Caco-2 (cell line): ENCODE data around the gene ANKMY1. TPM values are rescaled to one million over a fixed set of nuclear protein-coding genes. Genes with fewer than 3 reads are reported as not detected.

Experiments used
- BruUV-seq: library from RNA; stranded (reverse); fragments of 400-500 nt; replicated peaks from 2 replicates; lab custom pipeline; 2021; lab: Mats Ljungman, UMichigan
- CTCF ChIA-PET: fragments of 300-600 bp; sonication (Branson Sonifier 250); formaldehyde crosslinking; loops from one replicate; lab custom pipeline; 2022; ENCODE audit warnings: antibody characterized with exemption; lab: Charles Lee
- POLR2A ChIA-PET: fragments of 300-600 bp; sonication (Branson Sonifier 250); formaldehyde crosslinking; loops from one replicate; lab custom pipeline; 2022; ENCODE audit warnings: antibody characterized with exemption; lab: Charles Lee
- DNase-seq, 2 experiments: peaks; one replicate each; pipeline versions ENCODE4 v3.0.0 to v3.0.0-alpha.2; 2020 to 2022
- H3K27me3 ChIP-seq: replicated peaks from 2 replicates; pipeline ENCODE4 v1.6.0; 2011; ENCODE audit warnings: low read length; ENCODE audit not compliant: control insufficient read depth, insufficient read depth
- H3K36me3 ChIP-seq: 2 replicates; pipeline ENCODE4 v1.5.1; 2011; ENCODE audit warnings: low read length; ENCODE audit not compliant: control insufficient read depth, insufficient read depth
- H3K4me1 ChIP-seq: fragments of 250-450 bp; sonication (Bioruptor Pico); 2 replicates; pipeline ENCODE4 v1.5.1; 2020; ENCODE audit warnings: mild to moderate bottlenecking
- H3K4me3 ChIP-seq: 2 replicates; pipeline ENCODE4 v1.5.1; 2011; ENCODE audit warnings: low read depth, mild to moderate bottlenecking, control low read depth, low read length
- H3K9me3 ChIP-seq: fragments of 250-450 bp; sonication (Bioruptor Pico); 2 replicates; pipeline ENCODE4 v1.5.1; 2020; ENCODE audit warnings: mild to moderate bottlenecking, moderate library complexity
- H3K27ac Mint-ChIP-seq: one replicate; pipeline ENCODE4 v1.8.0; 2022; ENCODE audit warnings: mixed read lengths; ENCODE audit not compliant: unreplicated experiment
- H3K27me3 Mint-ChIP-seq: one replicate; pipeline ENCODE4 v1.8.0; 2022; ENCODE audit warnings: mixed read lengths; ENCODE audit not compliant: insufficient read depth, unreplicated experiment
- H3K36me3 Mint-ChIP-seq: one replicate; pipeline ENCODE4 v1.8.0; 2022; ENCODE audit warnings: mild to moderate bottlenecking, mixed read lengths; ENCODE audit not compliant: insufficient read depth, unreplicated experiment
- H3K4me1 Mint-ChIP-seq: one replicate; pipeline ENCODE4 v1.8.0; 2022; ENCODE audit warnings: low read depth, mixed read lengths; ENCODE audit not compliant: unreplicated experiment
- H3K4me3 Mint-ChIP-seq: one replicate; pipeline ENCODE4 v1.8.0; 2022; ENCODE audit warnings: mild to moderate bottlenecking, moderate library complexity, mixed read lengths; ENCODE audit not compliant: unreplicated experiment
- H3K9me3 Mint-ChIP-seq: one replicate; pipeline ENCODE4 v1.8.0; 2022; ENCODE audit warnings: mixed read lengths; ENCODE audit not compliant: unreplicated experiment
- CTCF ChIP-seq, 2 experiments: fragments of 200-600 bp in 1 of 2; IDR thresholded peaks; 1 replicate in 1 of 2; 2 replicates in 1 of 2; pipeline versions ENCODE4 v1.5.1 to v1.8.0; 2011 to 2022; ENCODE audit warnings: antibody characterized with exemption in 1 of 2, control low read depth in 1 of 2, inconsistent platforms in 1 of 2, low read depth in 1 of 2, low read length in 1 of 2, mild to moderate bottlenecking in 1 of 2, moderate library complexity in 1 of 2; ENCODE audit not compliant: insufficient read depth in 1 of 2, severe bottlenecking in 1 of 2, unreplicated experiment in 1 of 2
- intact Hi-C: fragments of 100-400 bp; cut with micrococcal nuclease; formaldehyde crosslinking; loops from one replicate; pipeline ENCODE4 v1.10.0; 2022; ENCODE audit not compliant: unreplicated experiment
- total RNA-seq: library from RNA; stranded (reverse); gene quantifications from 2 replicates; pipeline ENCODE4 v1.2.3, GENCODE V29; 2022

ANKMY1 gene
- total RNA-seq, 1 experiment from 2014 or later: 12.2 TPM

- POLR2A ChIA-PET: no interaction called here
- Histone ChIP-seq H3K4me3 (no peak overlapping the region), H3K36me3 (no peaks in the 10 kb centered on the region), H3K27me3 (no peaks in the 10 kb centered on the region), H3K4me1 (no peaks in the 10 kb centered on the region), H3K9me3 (no peaks in the 10 kb centered on the region)
- BruUV-seq: no TSS peak
- no peaks in the 10 kb centered on the region for H3K4me1 Mint-ChIP-seq
- intact Hi-C loops: no loop called here
- CTCF ChIA-PET: no interaction called here
- TF ChIP-seq CTCF (IDR thresholded peaks at IDR 0.05; ENCODE audit: insufficient read depth in 1 of 2, low read depth in 1 of 2, low read length in 1 of 2, severe bottlenecking in 1 of 2, unreplicated experiment in 1 of 2): no peak
- no peak overlapping the region for H3K4me3 Mint-ChIP-seq
- peaks cover 7% of the 10 kb centered on the region for H3K36me3 Mint-ChIP-seq
- H3K27me3 Mint-ChIP-seq: no peaks in the 10 kb centered on the region
- peaks cover 11% of the 10 kb centered on the region for H3K9me3 Mint-ChIP-seq
- no peak overlapping the region for H3K27ac Mint-ChIP-seq
- DNase-seq: no peak
These were observed 85.6 kb downstream of the ANKMY1 start for GRCh38 chr2:240472078-240472790.

- no peaks in the 10 kb centered on the region for H3K36me3 ChIP-seq
- no peaks in the 10 kb centered on the region for H3K4me1 ChIP-seq
- Mint-ChIP-seq H3K36me3 (peaks cover 7% of the 10 kb centered on the region), H3K4me1 (no peaks in the 10 kb centered on the region), H3K27ac (no peak overlapping the region), H3K27me3 (no peaks in the 10 kb centered on the region), H3K9me3 (peaks cover 11% of the 10 kb centered on the region), H3K4me3 (no peak overlapping the region)
- no peaks in the 10 kb centered on the region for H3K27me3 ChIP-seq
- DNase-seq: no peak
- H3K9me3 ChIP-seq: no peaks in the 10 kb centered on the region
- H3K4me3 ChIP-seq: no peak overlapping the region
- BruUV-seq: no TSS peak
- intact Hi-C loops: no loop called here
- CTCF ChIA-PET: no interaction called here
- no peak for TF ChIP-seq CTCF (IDR thresholded peaks at IDR 0.05; ENCODE audit: insufficient read depth in 1 of 2, low read depth in 1 of 2, low read length in 1 of 2, severe bottlenecking in 1 of 2, unreplicated experiment in 1 of 2)
- POLR2A ChIA-PET: no interaction called here
These were observed 88.0 kb downstream of the ANKMY1 start for GRCh38 chr2:240469740-240470139.

- peaks cover 7% of the 10 kb centered on the region for H3K36me3 Mint-ChIP-seq
- intact Hi-C loops: no loop called here
- Histone ChIP-seq H3K27me3 (no peaks in the 10 kb centered on the region), H3K36me3 (no peaks in the 10 kb centered on the region), H3K4me1 (no peaks in the 10 kb centered on the region), H3K4me3 (no peak overlapping the region), H3K9me3 (no peaks in the 10 kb centered on the region)
- TF ChIP-seq CTCF (IDR thresholded peaks at IDR 0.05; ENCODE audit: insufficient read depth in 1 of 2, low read depth in 1 of 2, low read length in 1 of 2, severe bottlenecking in 1 of 2, unreplicated experiment in 1 of 2): no peak
- peaks cover 11% of the 10 kb centered on the region for H3K9me3 Mint-ChIP-seq
- ChIA-PET CTCF (no interaction called here), POLR2A (no interaction called here)
- no peaks in the 10 kb centered on the region for H3K4me1 Mint-ChIP-seq
- H3K27ac Mint-ChIP-seq: no peak overlapping the region
- DNase-seq: no peak
- no TSS peak for BruUV-seq
- H3K4me3 Mint-ChIP-seq: no peak overlapping the region
- no peaks in the 10 kb centered on the region for H3K27me3 Mint-ChIP-seq
These were observed 88.5 kb downstream of the ANKMY1 start for GRCh38 chr2:240469239-240469636.
